Spleen (tissue), 11 donors: ENCODE results near the gene ADA. TPM values are rescaled to one million over a fixed set of nuclear protein-coding genes. Genes with fewer than 3 reads are reported as not detected.
A peak's percentile ranks its signal among the peaks of the same experiment; 100 is the strongest.
"Not testable (repeated sequence)": the region's sequence is repeated elsewhere in the genome, so short reads cannot be mapped to it uniquely, and the experiment has no call there.

ENCODE experiments used
- DNase-seq: peaks from one replicate; pipeline ENCODE4 v3.0.0-alpha.2; 2020
- H3K27ac ChIP-seq, 8 donors: fragments of 200-600 bp; sonication (generic) in 7 of 8; 1 replicate in 4 of 8; 2 replicates in 4 of 8; pipeline versions ENCODE4 v1.5.0 to v1.8.0; 2016 to 2021; ENCODE audit warnings: inconsistent platforms in 4 of 8, mild to moderate bottlenecking in 4 of 8, moderate library complexity in 1 of 8
- H3K27me3 ChIP-seq, 7 donors: fragments of 200-600 bp; sonication (generic) in 6 of 7; replicated peaks in 1 of 7; 1 replicate in 4 of 7; 2 replicates in 3 of 7; pipeline versions ENCODE4 v1.5.0 to v1.8.0; 2016 to 2021; ENCODE audit warnings: inconsistent platforms in 3 of 7, mild to moderate bottlenecking in 1 of 7
- H3K36me3 ChIP-seq, 6 donors: fragments of 200-600 bp; sonication (generic) in 5 of 6; 1 replicate in 4 of 6; 2 replicates in 2 of 6; pipeline versions ENCODE4 v1.5.0 to v1.8.0; 2016 to 2021; ENCODE audit warnings: inconsistent platforms in 2 of 6
- H3K4me1 ChIP-seq, 6 donors: fragments of 200-600 bp; sonication (generic) in 5 of 6; 1 replicate in 3 of 6; 2 replicates in 3 of 6; pipeline versions ENCODE4 v1.5.0 to v1.8.0; 2016 to 2021; ENCODE audit warnings: inconsistent platforms in 3 of 6
- H3K4me3 ChIP-seq, 8 donors: fragments of 200-600 bp; sonication (generic) in 7 of 8; 1 replicate in 4 of 8; 2 replicates in 4 of 8; pipeline versions ENCODE4 v1.5.0 to v1.8.0; 2016 to 2021; ENCODE audit warnings: inconsistent platforms in 4 of 8, mild to moderate bottlenecking in 4 of 8, moderate library complexity in 2 of 8
- H3K9me3 ChIP-seq, 8 donors: fragments of 200-600 bp; sonication (generic) in 7 of 8; 1 replicate in 4 of 8; 2 replicates in 4 of 8; pipeline versions ENCODE4 v1.5.0 to v1.8.0; 2016 to 2021; ENCODE audit warnings: inconsistent platforms in 4 of 8
- POLR2A ChIP-seq, 3 donors: fragments of 450-650 bp; IDR thresholded peaks; one replicate each; pipeline ENCODE4 v1.5.1; 2017; ENCODE audit warnings: antibody characterized with exemption in 3 of 3, mild to moderate bottlenecking in 1 of 3
- POLR2AphosphoS5 ChIP-seq, 3 donors: sonication (generic); formaldehyde crosslinking; IDR thresholded peaks; one replicate each; pipeline ENCODE4 v1.5.1; 2017; ENCODE audit warnings: antibody characterized with exemption in 3 of 3
- WGBS, 5 donors: extraction: QIAGEN DNeasy Blood & Tissue Kit in 3 of 5; methylation state at CpG; one replicate each; pipeline versions ENCODE4 v1.1.5 to v1.1.7; 2013 to 2018; 5-methylcytosine and 5-hydroxymethylcytosine counted together
- intact Hi-C: fragments of 100-400 bp; cut with DNase I; formaldehyde crosslinking; loops from one replicate; pipeline ENCODE4 v1.15.0; 2023; ENCODE audit warnings: low total_unique reads
- polyA plus RNA-seq, 3 donors: library from polyadenylated mRNA; stranded (reverse); fragments of 200-250 nt; gene quantifications; one replicate each; pipeline ENCODE4 v1.2.1, GENCODE V29; 2013
- total RNA-seq, 7 donors: library from RNA; depleted of rRNA in 3 of 7; stranded (reverse); fragments of >200 nt in 3 of 7; fragmentation: NEBNext Ultra II Directional in 4 of 7; extraction: Animal tissue kit (Norgen Biotek cat#: 25700) in 4 of 7; gene quantifications; one replicate each; pipeline versions ENCODE4 v1.1.0 to v1.2.1, GENCODE V29; 2016 to 2021
- TF ChIP-seq, protein P1 (sequence below), 11 experiments: fragments of 200-600 bp in 7 of 11; fragments of 450-650 bp in 4 of 11; sonication (generic) in 4 of 11; IDR thresholded peaks in 8 of 11; conservative IDR thresholded peaks in 3 of 11; 1 replicate in 7 of 11; 2 replicates in 4 of 11; pipeline versions ENCODE4 v1.4.0 to v1.8.0; 2016 to 2021; ENCODE audit warnings: antibody characterized with exemption in 11 of 11, inconsistent platforms in 4 of 11, mild to moderate bottlenecking in 1 of 11
- donor health status: healthy with polysubstance abuse.
- donor health status: DM: no; HTN: no; CAD: no; lungs with moderate emphysema.
- donor health status: DM: no; HTN: no; CAD: no.
- donor health status: Bipolar disorder and iron deficiency.
- donor health status: healthy.
- donor health status: DM: no; HTN: no; CAD: no.
- donor health status: DM: yes; HTN: yes; CAD: no.

ADA gene
- total and polyA plus RNA-seq, 10 donors, result 14.8 to 30.4 (median 22.5) TPM

DNA sequence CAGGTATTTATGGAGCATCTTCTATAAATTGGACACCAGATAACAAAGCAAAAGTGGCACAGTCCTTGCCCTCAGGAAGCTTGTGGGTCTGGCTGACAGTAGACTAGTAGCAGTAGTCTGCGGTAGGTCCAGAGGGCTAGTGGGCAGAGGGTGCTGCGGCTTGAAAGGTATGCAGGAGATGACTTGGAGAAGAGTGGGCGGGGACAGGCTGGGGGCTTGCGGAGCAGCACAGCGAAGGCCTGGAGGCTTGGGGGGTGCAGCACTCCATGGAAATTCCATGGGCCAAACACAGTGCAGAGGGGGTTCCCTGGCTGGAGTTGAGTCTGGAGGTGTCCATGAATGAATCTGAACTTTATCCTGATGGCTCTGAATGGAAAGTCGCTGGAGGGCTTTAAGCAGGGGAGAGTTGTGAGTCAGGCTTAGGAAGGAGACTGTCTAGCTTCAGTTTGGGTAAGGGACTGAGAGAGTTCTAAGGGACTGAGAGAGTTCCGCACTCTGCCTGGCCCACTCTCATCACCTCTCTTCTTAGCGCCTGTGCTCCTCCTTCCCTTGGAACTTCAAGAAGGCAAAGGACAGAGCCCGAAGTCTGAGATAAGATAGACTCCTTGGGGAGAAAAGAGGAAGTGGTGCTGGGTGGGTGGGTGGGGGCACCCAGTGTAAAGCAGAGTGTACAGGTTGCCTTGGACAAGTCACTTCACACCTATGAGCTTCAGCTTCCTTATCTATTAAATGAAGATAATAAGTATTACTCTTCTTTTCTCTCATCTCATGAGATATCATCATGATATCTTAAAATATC, 60.3 kb downstream of the ADA start:
- WGBS, 5 donors, result 85 to 91% (median 88%) methylated on average over 9 of the region's 9 CpGs
- Histone ChIP-seq H3K9me3 (no peaks in the 10 kb centered on the region), H3K4me1 (peaks cover 18 to 100% (median 71%) of the 10 kb centered on the region in 6 donors), H3K27ac (peak overlapping the region in 5 of 8 donors; percentile 6 to 91 (median 27)), H3K36me3 (peaks cover 0 to 33% (median 8%) of the 10 kb centered on the region in 6 donors), H3K27me3 (no peaks in the 10 kb centered on the region), H3K4me3 (no peak overlapping the region)
- DNase-seq, result no peak
- TF ChIP-seq POLR2A (IDR thresholded peaks at IDR 0.05), result no peak
- TF ChIP-seq, protein P1, sequence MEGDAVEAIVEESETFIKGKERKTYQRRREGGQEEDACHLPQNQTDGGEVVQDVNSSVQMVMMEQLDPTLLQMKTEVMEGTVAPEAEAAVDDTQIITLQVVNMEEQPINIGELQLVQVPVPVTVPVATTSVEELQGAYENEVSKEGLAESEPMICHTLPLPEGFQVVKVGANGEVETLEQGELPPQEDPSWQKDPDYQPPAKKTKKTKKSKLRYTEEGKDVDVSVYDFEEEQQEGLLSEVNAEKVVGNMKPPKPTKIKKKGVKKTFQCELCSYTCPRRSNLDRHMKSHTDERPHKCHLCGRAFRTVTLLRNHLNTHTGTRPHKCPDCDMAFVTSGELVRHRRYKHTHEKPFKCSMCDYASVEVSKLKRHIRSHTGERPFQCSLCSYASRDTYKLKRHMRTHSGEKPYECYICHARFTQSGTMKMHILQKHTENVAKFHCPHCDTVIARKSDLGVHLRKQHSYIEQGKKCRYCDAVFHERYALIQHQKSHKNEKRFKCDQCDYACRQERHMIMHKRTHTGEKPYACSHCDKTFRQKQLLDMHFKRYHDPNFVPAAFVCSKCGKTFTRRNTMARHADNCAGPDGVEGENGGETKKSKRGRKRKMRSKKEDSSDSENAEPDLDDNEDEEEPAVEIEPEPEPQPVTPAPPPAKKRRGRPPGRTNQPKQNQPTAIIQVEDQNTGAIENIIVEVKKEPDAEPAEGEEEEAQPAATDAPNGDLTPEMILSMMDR (IDR thresholded peaks at IDR 0.05 in 8 of 11, conservative IDR thresholded peaks at IDR 0.05 in 3 of 11), result no peak
- TF ChIP-seq POLR2AphosphoS5 (IDR thresholded peaks at IDR 0.05), result no peak
- intact Hi-C loops, result no loop called here

DNA sequence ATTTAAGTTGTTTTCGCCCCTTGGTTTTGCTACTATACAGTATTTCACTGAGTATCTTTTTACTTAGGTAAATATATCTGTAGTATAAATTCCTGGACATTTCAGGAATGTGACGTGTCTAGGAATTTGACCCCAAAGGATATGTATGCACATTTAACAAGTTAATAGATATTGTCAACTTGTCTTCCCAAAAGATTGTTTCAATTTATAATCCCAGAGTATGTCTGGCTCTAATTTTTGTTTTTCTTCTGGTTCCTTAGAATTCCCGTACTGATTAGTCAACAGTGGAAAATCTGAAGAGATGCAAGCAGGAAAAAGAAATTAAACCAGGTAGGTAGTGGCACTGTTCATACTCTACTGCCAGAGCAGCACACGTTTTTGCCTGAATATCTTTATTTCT, 62.0 kb downstream of the ADA start:
- no peaks in the 10 kb centered on the region for H3K9me3 ChIP-seq
- intact Hi-C loops, result no loop called here
- H3K27ac ChIP-seq, result peak overlapping the region in 5 of 8 donors; percentile 84 to 91 (median 88)
- H3K36me3 ChIP-seq, result peaks cover 0 to 33% (median 8%) of the 10 kb centered on the region in 6 donors
- no peaks in the 10 kb centered on the region for H3K27me3 ChIP-seq
- no peak overlapping the region for H3K4me3 ChIP-seq
- 77 to 90% (median 87%) methylated on average over 4 of the region's 4 CpGs for WGBS, 5 donors
- H3K4me1 ChIP-seq, result peaks cover 15 to 100% (median 72%) of the 10 kb centered on the region in 6 donors
- DNase-seq, result no peak
- TF ChIP-seq POLR2AphosphoS5 (IDR thresholded peaks at IDR 0.05) (no peak), POLR2A (IDR thresholded peaks at IDR 0.05) (no peak)
- TF ChIP-seq, protein P1 (IDR thresholded peaks at IDR 0.05 in 8 of 11, conservative IDR thresholded peaks at IDR 0.05 in 3 of 11), result no peak

- H3K4me3 ChIP-seq, result peak overlapping the region in 1 of 8 donors; percentile 18
- WGBS, 5 donors, result 82 to 90% (median 87%) methylated on average over 9 of the region's 9 CpGs
- H3K4me1 ChIP-seq, result peaks cover 13 to 100% (median 68%) of the 10 kb centered on the region in 6 donors
- DNase-seq, intact Hi-C loops, H3K27me3 ChIP-seq, H3K9me3 ChIP-seq: not testable (repeated sequence)
- peaks cover 0 to 33% (median 8%) of the 10 kb centered on the region in 6 donors for H3K36me3 ChIP-seq
- peak overlapping the region; percentile 36 to 91 (median 84) for H3K27ac ChIP-seq
Measured at GRCh38 chr20:44588321-44588720, 63.2 kb downstream of the ADA start.

DNA sequence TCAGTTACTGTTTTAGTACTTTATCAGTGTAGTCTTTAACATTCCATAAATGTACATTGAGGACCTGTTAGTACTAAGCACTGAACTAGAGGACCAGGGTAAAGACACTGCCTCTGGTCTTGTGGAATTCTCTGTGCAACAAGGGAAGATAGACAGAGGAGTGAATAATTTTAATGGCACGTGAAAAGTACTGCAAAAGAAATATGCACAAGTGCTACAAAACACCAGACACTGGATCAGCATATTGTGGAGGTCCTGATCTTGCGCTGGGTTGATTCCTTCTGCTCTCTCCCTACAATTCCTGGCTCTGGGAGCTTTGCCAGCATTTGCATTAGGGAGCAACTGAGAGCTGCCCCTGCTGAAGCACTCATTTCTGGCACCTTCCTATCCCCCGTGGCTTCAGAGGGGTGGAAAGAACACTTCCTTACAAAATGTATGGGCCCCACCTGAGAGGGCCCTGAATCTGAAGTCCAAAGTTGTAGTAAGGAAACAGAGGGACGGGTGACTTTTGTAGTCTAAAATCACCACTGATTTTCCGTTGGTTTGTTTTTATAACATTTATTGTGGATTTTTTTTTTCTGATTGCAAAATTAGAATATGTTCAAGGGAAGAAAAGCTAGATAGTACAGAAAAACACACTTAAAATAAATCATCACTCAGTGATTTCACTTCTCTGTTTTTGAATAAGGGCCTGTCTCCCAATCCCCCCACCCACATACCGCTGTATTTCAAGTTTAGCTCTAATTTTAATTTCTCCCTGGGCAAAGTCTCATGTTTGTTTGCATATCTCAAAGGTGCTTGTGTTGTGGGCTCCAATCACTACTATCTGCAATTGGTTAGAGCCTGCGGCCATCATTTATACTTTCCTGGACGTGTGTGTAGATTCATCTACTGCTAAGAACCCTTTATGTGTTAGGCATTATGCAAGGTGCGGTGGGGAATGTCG, 64.2 kb downstream of the ADA start:
- TF ChIP-seq POLR2A (IDR thresholded peaks at IDR 0.05) (no peak), POLR2AphosphoS5 (IDR thresholded peaks at IDR 0.05) (no peak)
- TF ChIP-seq, protein P1 (IDR thresholded peaks at IDR 0.05 in 8 of 11, conservative IDR thresholded peaks at IDR 0.05 in 3 of 11), result no peak
- intact Hi-C loops, result no loop called here
- peak overlapping the region; percentile 23 to 91 (median 84) for H3K27ac ChIP-seq
- peak overlapping the region in 1 of 8 donors; percentile 38 for H3K4me3 ChIP-seq
- no peak for DNase-seq
- no peaks in the 10 kb centered on the region for H3K27me3 ChIP-seq
- peaks cover 0 to 26% (median 7%) of the 10 kb centered on the region in 6 donors for H3K36me3 ChIP-seq
- H3K4me1 ChIP-seq, result peaks cover 13 to 100% (median 71%) of the 10 kb centered on the region in 6 donors
- 57 to 74% (median 64%) methylated on average over 10 of the region's 10 CpGs for WGBS, 5 donors
- no peaks in the 10 kb centered on the region for H3K9me3 ChIP-seq
